HPDE6-E6E7 (cell line): ENCODE results near the gene METAP2.
"Not testable (repeated sequence)": the region's sequence is repeated elsewhere in the genome, so short reads cannot be mapped to it uniquely, and the experiment has no call there.

Source experiments
- DNase-seq: peaks from one replicate; pipeline ENCODE4 v3.0.0; 2011; ENCODE audit warnings: missing footprints; ENCODE audit errors: extremely low spot score

The METAP2 gene

DNA sequence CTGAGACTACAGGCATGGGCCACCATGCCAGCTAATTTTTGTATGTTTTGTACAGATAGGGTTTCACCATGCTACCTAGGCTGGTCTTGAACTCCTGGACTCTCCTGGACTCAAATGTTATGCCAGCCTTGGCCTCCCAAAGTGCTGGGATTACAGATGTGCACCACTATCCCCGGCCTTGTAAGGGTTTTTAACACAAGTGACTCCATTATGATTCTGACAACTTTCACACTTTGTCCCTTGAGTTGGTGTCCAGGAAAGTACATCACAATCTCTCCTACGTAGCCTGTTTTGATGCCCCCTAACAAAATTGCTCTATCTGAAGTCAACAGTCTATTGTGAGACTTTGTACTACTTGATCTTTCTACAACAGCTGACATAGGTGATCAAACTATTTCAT lies 11.4 kb upstream of the METAP2 start:
- no peak for DNase-seq

DNA sequence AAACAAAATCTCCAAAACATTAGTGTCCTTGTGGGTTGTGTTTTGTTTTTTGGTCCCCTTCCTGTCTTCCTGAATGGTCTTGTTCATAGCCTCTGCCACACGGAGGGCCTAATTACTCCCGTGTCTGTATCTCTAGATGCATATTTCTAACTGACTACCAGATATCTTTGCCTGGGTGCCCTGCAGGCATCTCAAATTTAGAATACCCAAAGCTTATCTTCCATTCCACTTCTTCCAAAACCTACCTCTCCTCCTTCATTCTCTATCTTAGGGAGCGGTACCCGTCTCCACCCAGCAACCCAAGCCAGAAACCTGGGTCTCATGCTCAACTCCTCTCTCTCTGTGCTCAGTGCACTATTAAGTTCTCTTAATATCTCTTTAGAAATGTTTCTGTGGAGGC lies 10.9 kb upstream of the METAP2 start:
- DNase-seq, result no peak

DNA sequence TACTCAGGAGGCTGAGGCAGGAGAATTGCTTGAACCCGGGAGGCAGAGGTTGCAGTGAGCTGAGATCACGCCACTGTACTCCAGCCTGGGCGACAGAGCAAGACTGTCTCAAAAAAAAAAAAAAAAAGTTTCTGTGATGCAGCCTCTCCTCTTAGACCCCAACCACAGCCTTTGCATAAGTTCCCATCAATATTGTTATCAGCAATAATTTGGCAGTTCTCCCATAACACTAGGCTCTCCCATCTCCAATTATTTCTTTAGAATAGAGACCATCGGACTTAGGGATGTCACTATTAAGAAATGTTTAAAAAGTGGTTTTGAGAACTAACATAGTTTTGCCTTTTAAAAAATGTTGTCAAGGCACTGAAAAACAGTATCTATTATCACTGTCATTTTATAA lies 10.2 kb upstream of the METAP2 start:
- not testable (repeated sequence) for DNase-seq

DNA sequence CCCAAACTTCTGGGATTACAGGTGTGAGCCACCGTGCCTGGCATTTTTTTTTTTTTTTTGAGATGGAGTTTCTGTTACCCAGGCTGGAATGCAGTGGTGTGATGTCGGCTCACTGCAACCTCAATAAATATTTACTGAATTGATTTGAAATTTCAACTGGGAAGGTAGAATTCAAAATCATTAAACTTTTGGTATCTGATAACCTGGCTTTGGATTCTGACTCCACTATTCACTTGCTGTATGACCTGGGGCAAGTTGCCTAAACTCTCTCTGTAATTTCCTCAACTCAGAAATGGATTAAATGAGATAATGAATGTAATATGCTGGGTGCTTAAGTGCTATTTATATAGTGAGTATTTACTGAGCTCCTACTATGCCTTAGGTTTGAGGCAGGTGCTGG lies 8.7 kb upstream of the METAP2 start:
- no peak for DNase-seq

DNA sequence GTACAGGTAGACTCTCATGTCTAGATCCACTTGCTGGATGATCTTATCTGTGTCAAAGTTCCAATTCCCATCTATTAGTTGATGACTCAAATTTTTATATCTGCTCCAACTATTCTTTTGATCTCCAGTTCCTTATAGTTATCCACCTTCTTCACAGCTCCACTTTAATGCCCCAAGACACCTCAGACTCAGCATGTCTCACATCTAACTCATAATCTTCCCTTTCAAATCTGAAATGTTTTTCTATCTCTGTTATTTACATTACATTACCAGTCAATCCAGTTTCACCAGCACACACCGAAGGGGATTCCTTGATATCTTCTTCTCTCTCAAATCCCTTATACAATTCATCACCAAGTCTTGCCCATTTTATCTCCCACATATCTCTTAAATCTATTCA lies 3.7 kb upstream of the METAP2 start:
- DNase-seq, result peak; percentile 5

DNA sequence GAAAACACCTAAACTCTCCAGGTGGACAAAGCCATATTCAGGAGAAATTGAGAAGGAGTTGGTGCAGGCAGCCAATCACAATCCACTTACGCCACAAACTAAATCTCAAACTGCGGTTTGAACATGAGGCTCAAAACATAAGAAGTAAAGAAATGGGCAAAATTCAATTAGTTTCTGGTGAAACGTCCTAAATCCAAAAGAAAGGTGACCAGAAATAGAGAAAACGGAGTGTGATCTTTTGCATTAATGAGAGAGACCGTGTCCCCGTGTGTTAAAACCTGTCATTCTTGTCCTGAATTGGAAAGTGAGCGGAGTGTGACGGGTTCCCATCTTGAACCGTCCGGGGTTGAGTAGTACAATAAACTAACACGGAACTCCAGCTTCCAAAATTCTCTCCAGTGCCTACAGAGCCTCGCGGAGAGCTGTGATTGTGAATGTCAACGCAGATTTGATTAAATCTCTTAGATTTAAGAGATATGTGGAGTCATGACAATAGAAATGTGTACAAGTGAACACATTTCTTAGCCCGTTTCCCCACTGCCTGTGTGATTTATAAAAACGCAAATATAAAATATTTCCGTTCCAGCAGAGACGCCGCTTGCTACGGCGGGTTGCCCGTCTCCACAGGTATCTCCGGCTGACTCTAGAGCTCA lies 595 bp upstream of the METAP2 start:
- peak; percentile 43 for DNase-seq

DNA sequence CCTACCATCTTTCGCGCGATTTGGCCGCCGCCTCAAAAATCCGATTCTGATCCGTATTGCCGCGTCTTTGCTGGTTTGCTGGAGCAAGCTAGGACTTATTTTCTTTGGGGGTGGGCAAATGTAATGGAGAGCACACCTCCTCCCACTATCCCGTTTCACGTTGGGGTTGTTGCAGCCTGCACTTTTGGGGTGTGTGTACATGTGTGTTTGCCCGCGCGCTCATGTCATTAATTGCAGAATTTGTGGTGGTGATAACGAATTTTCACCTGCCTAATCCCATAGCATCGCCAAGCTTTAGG lies 657 bp downstream of the METAP2 start:
- DNase-seq, result no peak

DNA sequence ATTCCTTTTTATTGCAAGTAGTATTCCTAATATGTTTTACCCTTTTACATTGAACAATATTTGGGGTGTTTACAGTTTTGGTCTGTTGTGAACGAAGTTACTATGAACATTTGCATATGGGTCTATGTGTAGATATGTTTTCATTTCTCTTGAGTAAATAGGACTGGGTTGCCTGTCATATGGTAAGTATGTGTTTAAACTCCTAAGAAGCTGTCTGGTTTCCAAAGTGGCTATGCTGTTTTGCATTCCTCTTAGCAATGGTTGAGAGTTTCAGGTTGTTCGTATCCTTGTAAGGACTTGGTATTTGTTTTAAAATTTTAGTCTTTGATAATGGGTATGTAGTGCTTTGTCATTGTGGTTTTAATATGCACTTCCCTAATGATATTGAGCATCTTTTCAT lies 6.3 kb downstream of the METAP2 start:
- no peak for DNase-seq

DNA sequence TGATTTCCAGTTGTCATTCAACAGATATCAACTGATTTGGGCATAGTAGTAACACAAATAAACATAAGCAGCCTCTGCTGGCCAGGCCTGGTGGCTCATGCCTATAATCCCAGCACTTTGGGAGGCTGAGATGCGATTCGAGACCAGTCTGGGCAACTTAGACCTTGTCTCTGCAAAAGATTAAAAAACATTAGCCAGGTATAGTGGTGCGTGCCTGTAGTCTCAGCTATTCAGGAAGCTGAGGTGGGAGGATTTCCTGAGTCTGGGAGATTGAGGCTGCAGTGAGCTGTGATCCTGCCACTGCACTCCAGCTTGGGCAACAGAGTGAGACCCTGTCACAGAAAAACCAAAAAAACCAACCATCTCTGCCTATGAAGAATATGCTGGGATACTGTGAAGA lies 7.1 kb downstream of the METAP2 start:
- DNase-seq, result no peak

DNA sequence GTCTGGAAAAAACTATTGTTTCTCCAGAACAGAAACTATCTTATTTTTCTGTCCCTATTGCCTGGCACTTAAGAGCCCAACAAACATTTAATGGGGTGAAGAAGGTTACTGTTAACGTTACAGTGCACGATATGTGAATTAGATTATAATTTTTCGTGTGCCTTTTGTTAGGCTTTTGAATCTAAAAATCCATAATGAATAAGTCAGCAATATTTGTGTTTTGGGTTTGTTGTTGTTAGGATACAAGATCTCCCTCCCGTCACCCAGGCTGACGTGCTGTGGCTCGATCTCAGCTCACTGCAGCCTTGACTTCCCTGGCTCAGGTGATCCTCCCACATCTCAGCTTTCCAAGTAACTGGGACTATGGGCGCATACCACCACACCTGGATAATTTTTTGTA lies 7.9 kb downstream of the METAP2 start:
- DNase-seq, result no peak

DNA sequence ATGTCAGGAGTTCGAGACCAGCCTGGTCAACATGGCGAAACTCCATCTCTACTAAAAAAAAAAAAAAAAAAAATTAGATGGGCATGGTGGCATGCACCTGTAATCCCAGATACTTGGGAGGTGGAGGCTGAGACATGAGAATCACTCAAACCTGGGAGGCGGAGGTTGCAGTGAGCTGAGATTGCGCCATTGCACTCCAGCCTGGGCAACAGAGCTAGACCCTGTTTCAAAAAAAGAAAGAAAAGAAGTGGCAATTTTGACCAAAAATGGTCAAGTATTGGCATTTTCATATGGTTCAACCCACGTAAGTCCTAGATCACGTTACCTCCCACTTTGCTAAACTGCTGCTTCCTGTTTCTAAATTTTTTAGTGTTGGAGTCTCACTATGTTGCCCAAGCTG lies 8.6 kb downstream of the METAP2 start:
- not testable (repeated sequence) for DNase-seq

DNA sequence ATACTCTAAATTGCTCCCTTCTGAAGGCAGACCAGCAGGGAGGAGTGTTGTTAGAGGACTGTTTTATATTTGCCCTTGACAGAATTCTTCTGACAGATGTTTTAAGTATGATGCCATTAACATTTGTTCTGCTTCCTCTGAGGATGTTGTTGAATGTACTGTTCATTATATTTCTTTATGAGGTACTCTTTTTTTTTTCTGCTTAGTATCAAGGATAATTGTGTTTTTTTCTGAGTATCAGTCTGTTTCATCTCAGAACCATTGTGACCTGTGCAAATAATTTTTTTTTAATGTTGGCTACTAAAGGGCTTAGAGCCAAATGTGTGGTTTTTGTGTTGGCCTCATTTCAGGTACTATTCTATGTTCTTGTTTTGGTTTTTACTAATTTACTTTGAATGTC lies 10.6 kb downstream of the METAP2 start:
- no peak for DNase-seq

DNA sequence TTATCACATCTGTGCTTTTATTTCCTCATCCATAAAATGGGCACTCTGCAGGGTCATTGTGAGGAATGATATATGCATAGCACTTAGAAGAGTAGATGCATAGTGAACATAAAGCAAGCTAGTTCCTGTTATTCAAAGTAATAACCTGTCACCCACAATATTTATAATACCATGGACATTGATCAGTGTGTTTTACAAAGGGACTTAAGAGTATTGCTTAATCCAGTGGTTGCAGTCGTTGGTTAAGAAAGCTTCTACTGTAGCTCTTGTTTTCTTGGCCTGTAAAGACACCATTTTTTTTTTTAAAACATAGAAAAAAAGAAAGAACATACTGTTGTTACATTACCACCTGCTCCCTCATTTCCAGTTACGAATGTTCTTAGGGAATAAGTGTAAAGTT lies 13.1 kb downstream of the METAP2 start:
- no peak for DNase-seq

DNA sequence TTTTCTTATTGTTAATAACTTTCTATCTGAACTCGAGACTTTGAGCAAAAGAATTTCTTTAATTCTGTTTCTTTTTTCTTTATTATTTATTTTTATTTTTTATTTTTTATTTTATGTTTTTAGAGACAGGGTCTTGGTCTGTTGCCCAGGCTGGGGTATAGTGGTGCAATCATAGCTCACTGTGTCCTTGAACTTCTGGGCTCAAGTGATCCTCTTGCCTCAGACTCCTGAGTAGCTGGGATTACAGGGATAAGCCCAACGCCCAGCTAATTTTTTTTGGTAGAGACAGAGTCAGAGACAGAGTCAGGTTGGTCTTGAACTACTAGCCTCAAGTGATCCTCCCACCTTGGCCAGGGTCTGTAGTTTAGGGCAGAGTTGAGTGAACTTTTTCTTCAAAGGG lies 18.5 kb downstream of the METAP2 start:
- no peak for DNase-seq

DNA sequence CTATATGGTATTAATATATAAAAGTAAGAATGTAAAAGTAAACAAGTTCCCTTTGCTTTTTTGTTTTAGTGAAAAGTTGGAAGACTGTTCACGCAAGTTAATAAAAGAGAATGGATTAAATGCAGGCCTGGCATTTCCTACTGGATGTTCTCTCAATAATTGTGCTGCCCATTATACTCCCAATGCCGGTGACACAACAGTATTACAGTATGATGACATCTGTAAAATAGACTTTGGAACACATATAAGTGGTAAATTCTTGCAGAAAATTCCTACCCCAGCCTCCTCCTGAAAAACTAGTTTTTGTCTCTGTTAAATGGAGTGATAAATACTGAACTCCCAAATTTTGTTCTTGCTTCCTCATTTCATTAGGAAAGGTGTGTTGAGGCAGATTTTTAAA lies 20.9 kb downstream of the METAP2 start:
- DNase-seq, result no peak

DNA sequence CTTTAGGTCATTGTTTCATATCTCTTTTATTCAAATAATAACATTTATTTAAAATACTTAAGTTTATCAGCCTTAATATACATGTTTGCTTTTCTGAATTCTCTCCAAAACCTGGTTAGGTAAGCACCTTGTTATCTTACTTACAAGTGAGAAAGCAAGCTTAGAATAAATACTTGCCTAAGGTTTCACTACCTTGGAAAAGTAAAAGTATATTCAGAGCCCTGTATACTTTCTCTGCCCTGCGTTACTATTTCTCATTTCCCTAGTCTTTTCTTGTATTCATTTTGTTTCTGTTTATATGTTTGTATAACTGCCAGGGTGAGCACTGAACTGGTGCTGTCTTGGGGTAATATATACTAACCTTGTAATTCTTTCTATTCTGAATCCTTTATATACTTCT lies 21.5 kb downstream of the METAP2 start:
- DNase-seq, result no peak

DNA sequence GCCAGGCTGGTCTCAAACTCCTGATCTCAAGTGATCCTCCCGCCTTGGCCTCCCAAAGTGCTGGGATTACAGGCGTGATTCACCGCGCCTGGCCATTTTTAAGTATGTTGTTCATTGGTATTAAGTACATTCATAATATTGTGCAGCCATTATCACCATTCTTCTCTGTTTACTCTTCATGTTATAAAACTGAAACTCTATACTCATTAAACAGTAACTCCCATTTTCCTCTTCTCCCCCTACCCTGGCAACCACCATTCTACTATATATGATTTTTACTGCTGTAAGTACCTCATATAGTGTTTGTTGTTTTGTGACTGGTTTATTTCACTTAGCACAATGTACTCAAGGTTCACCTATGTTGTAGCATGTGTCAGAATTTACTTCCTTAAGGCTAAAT lies 23.1 kb downstream of the METAP2 start:
- no peak for DNase-seq

DNA sequence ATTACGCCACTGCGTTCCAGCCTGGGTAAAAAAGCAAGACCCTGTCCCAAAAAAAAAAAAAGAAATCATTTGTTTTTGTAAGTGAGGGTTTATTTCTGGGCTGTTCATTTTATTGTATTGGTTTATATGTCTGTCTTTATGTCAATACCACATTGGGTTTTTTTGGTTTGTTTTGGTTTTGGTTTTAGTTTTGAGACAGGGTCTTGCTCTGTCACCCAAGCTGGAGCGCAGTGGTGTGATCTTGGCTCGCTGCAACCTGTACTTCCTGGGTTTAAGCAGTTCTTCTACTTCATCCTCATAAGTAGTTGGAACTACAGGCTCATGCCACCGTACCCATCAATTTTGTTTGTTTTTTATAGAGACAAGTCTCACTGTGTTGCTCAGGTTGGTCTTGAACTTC lies 25.0 kb downstream of the METAP2 start:
- DNase-seq, result no peak

DNA sequence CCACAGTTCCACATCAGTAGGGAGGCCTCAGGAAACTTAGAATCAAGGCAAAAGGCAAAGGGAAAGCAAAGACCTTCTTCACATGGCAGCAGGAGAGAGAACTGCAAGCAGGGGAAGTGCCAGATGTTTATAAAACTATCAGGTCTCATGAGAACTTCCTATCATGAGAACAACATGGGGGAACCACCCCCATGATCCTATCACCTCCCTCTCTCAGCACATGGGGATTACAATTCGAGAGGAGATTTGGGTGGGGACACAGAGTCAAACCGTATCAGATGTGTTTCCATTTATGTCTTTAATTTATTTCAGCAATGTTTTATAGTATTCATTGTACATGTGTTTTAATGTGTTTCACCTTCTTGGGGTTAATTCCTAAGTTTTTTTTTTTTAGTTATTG lies 25.8 kb downstream of the METAP2 start:
- no peak for DNase-seq

DNA sequence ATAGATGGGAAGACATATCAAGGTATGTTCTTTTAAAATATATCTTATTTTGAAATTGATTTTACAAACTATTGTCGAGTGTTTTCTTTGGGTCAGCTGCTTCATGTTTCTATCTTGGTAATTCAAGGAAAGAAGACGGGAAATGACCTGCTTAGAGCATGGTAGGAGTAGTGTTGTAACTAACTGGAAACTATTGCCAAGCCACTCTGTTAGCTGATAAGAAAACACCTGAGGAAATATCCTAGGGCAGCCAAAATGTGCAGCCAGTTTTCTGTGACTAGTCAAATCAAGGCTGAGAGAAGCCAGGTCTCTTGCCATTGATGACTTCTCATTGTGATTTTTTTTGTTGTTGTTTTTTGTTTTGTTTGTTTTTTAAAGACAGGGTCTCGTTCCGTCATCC lies 30.2 kb downstream of the METAP2 start:
- DNase-seq, result no peak

DNA sequence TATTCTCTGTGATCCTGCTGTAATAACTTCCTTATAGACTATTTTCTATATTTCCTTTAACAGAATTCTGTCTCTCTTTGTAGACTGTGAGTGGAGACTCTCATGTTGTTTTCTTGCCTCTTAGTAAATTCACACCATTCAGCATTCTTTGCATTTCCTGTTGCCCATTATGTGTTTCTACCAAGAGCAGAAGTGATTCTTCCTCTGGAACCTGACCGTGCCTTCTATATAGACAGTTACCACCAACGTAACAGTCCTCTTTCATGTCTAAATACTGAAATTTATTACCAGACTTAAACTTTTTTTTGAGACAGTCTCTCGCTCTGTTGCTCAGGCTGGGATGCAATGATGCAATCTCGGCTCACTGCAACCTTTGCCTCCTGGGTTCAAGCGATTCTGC lies 31.1 kb downstream of the METAP2 start:
- DNase-seq, result no peak

DNA sequence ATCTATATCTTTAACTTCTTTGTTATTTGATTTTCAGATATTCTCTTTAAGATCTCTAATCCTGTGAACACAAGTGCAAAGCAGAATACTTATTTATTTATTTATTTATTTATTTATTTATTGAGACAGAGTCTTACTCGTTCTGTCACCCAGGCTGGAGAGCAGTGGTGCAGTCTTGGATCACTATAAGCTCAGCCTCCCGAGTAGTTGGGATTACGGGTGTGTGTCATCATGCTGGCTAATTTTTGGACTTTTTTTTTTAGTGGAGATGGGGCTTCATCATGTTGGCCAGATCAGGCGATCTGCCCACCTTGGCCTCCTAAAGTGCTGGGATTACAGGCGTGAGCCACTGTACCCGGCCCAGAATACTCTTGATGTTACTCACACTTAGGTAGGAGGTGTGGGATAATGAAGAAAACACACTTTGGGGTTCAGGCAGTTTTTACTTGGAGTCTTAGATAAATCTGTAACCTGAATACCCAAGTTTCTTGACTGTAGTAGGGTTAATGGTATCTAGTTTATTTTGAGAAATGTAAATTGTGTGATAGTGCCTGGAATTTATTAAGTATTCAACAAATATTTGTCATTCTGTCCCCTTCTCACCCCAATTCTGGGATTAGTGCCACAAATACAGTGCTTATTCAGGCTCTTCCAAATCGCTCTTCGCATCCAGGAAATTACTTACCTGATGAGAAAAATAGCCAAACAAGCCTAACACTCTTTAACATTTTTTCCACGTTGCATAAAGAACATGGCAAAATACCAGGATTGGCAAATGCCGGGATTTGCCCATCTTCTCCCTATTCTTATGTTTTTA lies 33.0 kb downstream of the METAP2 start:
- DNase-seq, result no peak

DNA sequence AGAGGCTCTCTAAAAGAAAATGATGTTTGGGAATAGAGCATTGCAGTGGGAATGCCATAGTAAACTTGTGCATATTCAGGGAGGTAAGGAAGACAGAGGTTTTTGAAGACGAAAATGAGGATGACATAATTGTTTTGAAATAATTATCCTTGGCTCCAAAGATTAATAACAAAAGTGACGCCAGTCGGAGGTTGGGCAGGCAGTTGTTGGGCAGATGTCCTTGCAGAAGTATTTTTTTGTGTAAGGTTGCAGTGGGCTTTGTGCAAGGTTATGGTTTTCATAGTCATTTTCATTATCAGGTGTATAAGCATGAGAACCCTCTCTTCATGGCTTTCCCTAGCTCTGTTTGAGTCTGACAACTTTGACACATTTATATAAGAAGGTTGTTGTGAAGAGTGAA lies 35.3 kb downstream of the METAP2 start:
- DNase-seq, result no peak

DNA sequence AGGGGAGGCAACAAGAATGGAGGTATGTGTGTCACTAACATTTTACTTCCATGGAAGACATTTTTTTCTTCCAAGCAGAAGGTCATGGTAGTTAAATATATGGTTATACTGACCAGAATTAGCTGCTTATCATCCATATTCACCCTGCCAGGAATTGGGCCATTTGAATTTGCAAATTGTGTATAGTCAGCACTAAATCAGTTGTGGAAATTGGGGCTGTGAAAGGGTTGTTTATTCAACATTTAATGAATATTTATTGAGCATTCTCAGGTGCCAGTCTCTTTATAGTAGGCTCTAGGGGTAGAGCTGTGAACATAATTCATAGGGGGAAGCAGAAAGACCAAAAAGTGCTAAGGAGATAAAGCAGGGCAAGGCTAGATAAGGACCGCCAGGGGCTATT lies 38.0 kb downstream of the METAP2 start:
- DNase-seq, result no peak
